IPS DF 6.9 (cell line): ENCODE measurements around the gene MLF1.

ENCODE experiments used
- DNase-seq: peaks from one replicate; pipeline ENCODE4 v3.0.0-alpha.2; 2013; ENCODE audit warnings: low read depth, low spot score
- H3K27ac ChIP-seq: one replicate; pipeline ENCODE4 v1.5.1; 2013; ENCODE audit warnings: low read length, control low read depth
- H3K27me3 ChIP-seq: 2 replicates; pipeline ENCODE4 v1.6.1; 2013; ENCODE audit warnings: mild to moderate bottlenecking, low read length; ENCODE audit not compliant: control insufficient read depth, insufficient read depth
- H3K36me3 ChIP-seq: 2 replicates; pipeline ENCODE4 v1.6.1; 2013; ENCODE audit warnings: low read length; ENCODE audit not compliant: control insufficient read depth, insufficient read depth
- H3K4me1 ChIP-seq: 2 replicates; pipeline ENCODE4 v1.6.1; 2013; ENCODE audit warnings: low read length; ENCODE audit not compliant: control insufficient read depth, insufficient read depth
- H3K4me3 ChIP-seq: 2 replicates; pipeline ENCODE4 v1.5.1; 2013; ENCODE audit warnings: mild to moderate bottlenecking, low read length
- H3K9me3 ChIP-seq: 2 replicates; pipeline ENCODE4 v1.6.1; 2013; ENCODE audit warnings: low read length, inconsistent platforms; ENCODE audit not compliant: control insufficient read depth, insufficient read depth
- WGBS: extraction: QIAGEN DNeasy Blood & Tissue Kit; methylation state at CpG from one replicate; pipeline ENCODE4 v1.1.7; 2013; ENCODE audit warnings: mixed read lengths, missing lambda C conversion rate; ENCODE audit not compliant: insufficient read length, insufficient coverage; 5-methylcytosine and 5-hydroxymethylcytosine counted together

Gene MLF1

GRCh38 chr3:158573714-158574113 lies 2.7 kb downstream of the MLF1 start:
- WGBS: no CpG with 5 or more reads among the region's 7 CpGs
- Histone ChIP-seq H3K9me3 (no peaks in the 10 kb centered on the region), H3K27me3 (no peaks in the 10 kb centered on the region), H3K36me3 (no peaks in the 10 kb centered on the region), H3K27ac (no peak overlapping the region), H3K4me1 (no peaks in the 10 kb centered on the region; the same call in 1 of the 2 replicates), H3K4me3 (no peak overlapping the region)
- DNase-seq: no peak

DNA sequence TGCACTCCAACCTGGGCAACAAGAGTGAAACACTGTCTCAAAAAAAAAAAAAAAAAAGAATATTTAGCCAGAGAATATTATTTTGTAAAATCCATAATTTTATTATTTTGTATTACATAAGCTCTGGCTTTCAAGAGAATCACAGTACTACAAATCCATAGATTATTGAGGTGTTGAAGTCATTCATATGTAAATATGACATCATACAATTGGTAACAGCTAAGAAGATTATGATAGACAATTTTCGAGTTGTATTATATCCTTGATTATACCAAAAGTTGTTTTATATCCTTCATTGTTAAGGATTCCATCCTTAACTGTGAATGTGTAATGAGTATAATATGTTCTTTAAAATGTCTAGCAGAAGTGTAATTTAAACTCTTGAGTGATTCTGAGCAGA lies 3.7 kb downstream of the MLF1 start:
- no peaks in the 10 kb centered on the region for H3K9me3 ChIP-seq
- WGBS: no CpG with 5 or more reads among the region's 1 CpG
- no peaks in the 10 kb centered on the region for H3K27me3 ChIP-seq
- no peak overlapping the region for H3K4me3 ChIP-seq
- H3K4me1 ChIP-seq: no peaks in the 10 kb centered on the region; the same call in 1 of the 2 replicates
- no peak overlapping the region for H3K27ac ChIP-seq
- no peak for DNase-seq
- no peaks in the 10 kb centered on the region for H3K36me3 ChIP-seq

- Histone ChIP-seq H3K4me1 (no peaks in the 10 kb centered on the region), H3K27ac (no peak overlapping the region), H3K9me3 (no peaks in the 10 kb centered on the region), H3K36me3 (no peaks in the 10 kb centered on the region), H3K4me3 (no peak overlapping the region), H3K27me3 (no peaks in the 10 kb centered on the region)
- no peak for DNase-seq
Observed at GRCh38 chr3:158590223-158590622, 19.2 kb downstream of the MLF1 start.

DNA sequence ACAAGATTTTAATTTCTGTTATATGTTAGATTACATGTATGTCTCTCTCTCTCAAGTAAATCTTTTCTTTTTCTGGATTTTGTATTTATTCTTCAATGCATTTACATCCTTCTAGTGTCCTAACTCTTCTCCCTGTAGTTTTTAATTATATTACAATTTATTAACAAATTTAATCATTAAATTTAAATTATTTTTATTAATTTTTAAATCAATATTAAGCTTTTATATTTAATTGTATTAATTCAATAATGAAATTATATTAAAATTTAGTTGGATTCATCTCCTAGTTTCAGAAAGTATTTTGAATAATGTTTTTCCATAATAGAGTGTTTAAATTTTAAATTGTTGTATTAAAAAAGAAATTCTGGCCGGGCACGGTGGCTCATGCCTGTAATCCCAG lies 29.8 kb downstream of the MLF1 start:
- Histone ChIP-seq H3K36me3 (no peaks in the 10 kb centered on the region), H3K4me3 (no peak overlapping the region), H3K27me3 (no peaks in the 10 kb centered on the region), H3K27ac (no peak overlapping the region), H3K9me3 (no peaks in the 10 kb centered on the region), H3K4me1 (no peaks in the 10 kb centered on the region)
- WGBS: 100% methylated on average over 1 of the region's 2 CpGs
- DNase-seq: no peak

DNA sequence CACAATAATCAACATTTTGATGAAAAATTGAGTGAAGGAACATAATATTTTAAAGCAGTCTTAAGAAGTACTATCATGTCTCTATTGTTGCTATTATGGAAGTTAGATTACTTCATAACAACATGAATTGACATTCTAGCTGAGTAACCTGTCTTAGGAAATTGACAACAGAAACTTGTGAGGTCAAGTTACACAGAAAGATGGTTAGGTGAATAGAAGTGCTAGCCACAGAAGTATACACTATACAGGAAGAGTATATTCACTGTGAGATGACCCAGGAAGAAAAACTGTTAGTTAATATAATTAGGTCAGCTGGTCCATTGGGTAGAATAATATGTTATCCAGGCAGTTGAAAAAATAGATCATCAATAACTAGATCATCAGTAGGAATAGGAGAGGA lies 31.2 kb downstream of the MLF1 start:
- no peak overlapping the region for H3K27ac ChIP-seq
- H3K36me3 ChIP-seq: no peaks in the 10 kb centered on the region
- DNase-seq: no peak
- H3K4me3 ChIP-seq: no peak overlapping the region
- no peaks in the 10 kb centered on the region for H3K9me3 ChIP-seq
- H3K27me3 ChIP-seq: no peaks in the 10 kb centered on the region
- no peaks in the 10 kb centered on the region for H3K4me1 ChIP-seq

GRCh38 chr3:158617982-158618875 lies 47.2 kb downstream of the MLF1 start:
- no peaks in the 10 kb centered on the region for H3K27me3 ChIP-seq
- no peak for DNase-seq
- H3K36me3 ChIP-seq: no peaks in the 10 kb centered on the region
- peaks cover 1% of the 10 kb centered on the region; the same call in 1 of the 2 replicates for H3K9me3 ChIP-seq
- H3K4me1 ChIP-seq: no peaks in the 10 kb centered on the region
- no peak overlapping the region for H3K4me3 ChIP-seq
- WGBS: no CpG with 5 or more reads among the region's 1 CpG
- H3K27ac ChIP-seq: no peak overlapping the region

DNA sequence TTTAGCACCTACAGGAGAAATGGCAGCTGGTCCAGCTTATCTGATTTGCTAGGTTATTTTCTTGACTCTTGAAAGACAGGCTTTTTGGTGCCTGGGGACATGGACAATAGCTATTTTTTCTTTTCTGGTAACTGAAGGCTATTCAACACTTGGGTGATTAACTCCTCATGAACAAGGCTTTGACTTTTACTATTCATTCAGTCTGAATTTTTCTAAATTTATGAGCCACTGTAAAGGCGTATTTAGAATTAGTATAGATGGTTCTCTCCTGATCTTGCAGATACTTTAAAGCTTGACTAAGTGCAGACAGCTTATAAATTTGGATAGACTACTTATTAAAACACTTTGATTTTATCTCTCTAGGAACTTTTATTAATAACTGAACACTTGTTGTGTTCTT lies 54.9 kb downstream of the MLF1 start:
- no CpG with 5 or more reads among the region's 1 CpG for WGBS
- Histone ChIP-seq H3K4me1 (no peaks in the 10 kb centered on the region), H3K36me3 (no peaks in the 10 kb centered on the region), H3K4me3 (no peak overlapping the region), H3K27me3 (no peaks in the 10 kb centered on the region), H3K9me3 (no peaks in the 10 kb centered on the region), H3K27ac (no peak overlapping the region)
- no peak for DNase-seq

GRCh38 chr3:158631981-158632380 lies 61.0 kb downstream of the MLF1 start:
- Histone ChIP-seq H3K27ac (no peak overlapping the region), H3K4me1 (peaks cover 3% of the 10 kb centered on the region; the same call in 1 of the 2 replicates), H3K36me3 (no peaks in the 10 kb centered on the region), H3K9me3 (no peaks in the 10 kb centered on the region), H3K27me3 (no peaks in the 10 kb centered on the region), H3K4me3 (no peak overlapping the region)
- no peak for DNase-seq

GRCh38 chr3:158640646-158641045 lies 69.7 kb downstream of the MLF1 start:
- no CpG with 5 or more reads among the region's 7 CpGs for WGBS
- DNase-seq: no peak
- Histone ChIP-seq H3K4me1 (no peaks in the 10 kb centered on the region), H3K27ac (no peak overlapping the region), H3K36me3 (no peaks in the 10 kb centered on the region), H3K9me3 (no peaks in the 10 kb centered on the region), H3K4me3 (no peak overlapping the region), H3K27me3 (no peaks in the 10 kb centered on the region)

GRCh38 chr3:158642005-158642404 lies 71.0 kb downstream of the MLF1 start:
- no peak for DNase-seq
- H3K4me1 ChIP-seq: no peaks in the 10 kb centered on the region
- no CpG with 5 or more reads among the region's 7 CpGs for WGBS
- no peaks in the 10 kb centered on the region for H3K9me3 ChIP-seq
- H3K4me3 ChIP-seq: no peak overlapping the region
- no peak overlapping the region for H3K27ac ChIP-seq
- peaks cover 3% of the 10 kb centered on the region; the same call in 1 of the 2 replicates for H3K36me3 ChIP-seq
- H3K27me3 ChIP-seq: no peaks in the 10 kb centered on the region
